Testis (tissue), 5 donors: ENCODE measurements around the gene ITIH1. TPM values are rescaled to one million over a fixed set of nuclear protein-coding genes. Genes with fewer than 3 reads are reported as not detected.
"Not testable (repeated sequence)": the region's sequence is repeated elsewhere in the genome, so short reads cannot be mapped to it uniquely, and the experiment has no call there.

Experiments
- DNase-seq: peaks from one replicate; pipeline ENCODE4 v3.0.0-alpha.2; 2019
- H3K27ac ChIP-seq, 2 donors: fragments of 200-600 bp; sonication (generic); one replicate each; pipeline ENCODE4 v1.5.1; 2019
- H3K27me3 ChIP-seq: fragments of 200-600 bp; sonication (generic); one replicate; pipeline ENCODE4 v1.5.1; 2019
- H3K36me3 ChIP-seq: fragments of 200-600 bp; sonication (generic); one replicate; pipeline ENCODE4 v1.5.1; 2017; ENCODE audit warnings: low read depth; ENCODE audit errors: missing control alignments
- H3K4me1 ChIP-seq: fragments of 200-600 bp; sonication (generic); one replicate; pipeline ENCODE4 v1.5.1; 2019
- H3K4me3 ChIP-seq, 2 donors: fragments of 200-600 bp; sonication (generic); one replicate each; pipeline ENCODE4 v1.5.1; 2017 to 2019
- H3K9me3 ChIP-seq: fragments of 200-600 bp; sonication (generic); one replicate; pipeline ENCODE4 v1.5.1; 2017
- CTCF ChIP-seq, 3 experiments: fragments of 450-650 bp in 2 of 3; fragments of 200-600 bp in 1 of 3; sonication (generic) in 1 of 3; IDR thresholded peaks; one replicate each; pipeline ENCODE4 v1.5.1; 2016 to 2019; ENCODE audit warnings: antibody characterized with exemption in 3 of 3, mild to moderate bottlenecking in 2 of 3, moderate library complexity in 1 of 3
- POLR2A ChIP-seq: fragments of 450-650 bp; IDR thresholded peaks from one replicate; pipeline ENCODE4 v1.6.1; 2017; ENCODE audit warnings: antibody characterized with exemption, mild to moderate bottlenecking, moderate library complexity
- WGBS, 2 donors: methylation state at CpG; one replicate each; pipeline ENCODE4 v1.1.5; 2018; 5-methylcytosine and 5-hydroxymethylcytosine counted together
- intact Hi-C: fragments of 100-400 bp; cut with DNase I; formaldehyde crosslinking; loops from one replicate; pipeline ENCODE4 v1.15.1; 2023; ENCODE audit warnings: low total_unique reads
- long read RNA-seq, 2 donors: transcript quantifications; one replicate each; lab custom pipeline, GENCODE V29; 2026
- polyA plus RNA-seq: library from polyadenylated mRNA; stranded (reverse); fragments of 350-450 nt; fragmentation: Illumina TruSeq; extraction: RNeasy Lipid Tissue Mini Kit (QIAGEN cat#74804); gene quantifications from one replicate; pipeline ENCODE4 v1.2.3, GENCODE V29; 2014; ENCODE audit warnings: low read depth, low replicate concordance; ENCODE audit not compliant: insufficient read depth
- total RNA-seq, 2 donors: library from RNA; depleted of rRNA; stranded (reverse); fragments of >200 nt; gene quantifications; one replicate each; pipeline ENCODE4 v1.2.3, GENCODE V29; 2016

The ITIH1 gene
- total RNA-seq (1 to 10 TPM; 1.8 to 3.5 TPM), polyA plus RNA-seq (2.9 TPM)
- long read RNA-seq, donor 1 = 0 reads
- long read RNA-seq, donor 2 = 0 reads

GRCh38 chr3:52777127-52777958 lies at the start of gene ITIH1:
Gene ITIH1, plus strand, starts transcription at chr3:52777599. Its CDS starts 17 bp downstream, at chr3:52777616.
- no peaks in the 10 kb centered on the region for H3K4me1 ChIP-seq
- DNase-seq = no peak
- TF ChIP-seq POLR2A = no peak
- no peak for TF ChIP-seq CTCF (IDR thresholded peaks at IDR 0.05)
- no peaks in the 10 kb centered on the region for H3K9me3 ChIP-seq
- no peak within 1 kb of the TSS for H3K27ac ChIP-seq
- H3K4me3 ChIP-seq = no peak within 1 kb of the TSS
- 94 to 96% methylated on average over 9 to 12 of the region's 12 CpGs for WGBS, 2 donors
- H3K27me3 ChIP-seq = no peaks in the 10 kb centered on the region
- H3K36me3 ChIP-seq = no peaks in the 10 kb centered on the region
- intact Hi-C loops = no loop called here

GRCh38 chr3:52728753-52729152 lies 48.6 kb upstream of the ITIH1 start:
- H3K4me3 ChIP-seq, DNase-seq, H3K4me1 ChIP-seq, H3K27ac ChIP-seq, H3K9me3 ChIP-seq, intact Hi-C loops, H3K36me3 ChIP-seq, H3K27me3 ChIP-seq: not testable (repeated sequence)
- WGBS, 2 donors = 67 to 89% methylated on average over 3 of the region's 3 CpGs

GRCh38 chr3:52730681-52731080 lies 46.7 kb upstream of the ITIH1 start:
- intact Hi-C loops = no loop called here
- Histone ChIP-seq H3K4me1 (no peaks in the 10 kb centered on the region), H3K27me3 (no peaks in the 10 kb centered on the region), H3K9me3 (no peaks in the 10 kb centered on the region), H3K4me3 (no peak overlapping the region), H3K27ac (no peak overlapping the region), H3K36me3 (no peaks in the 10 kb centered on the region)
- TF ChIP-seq POLR2A (no peak), CTCF (IDR thresholded peaks at IDR 0.05) (no peak)
- DNase-seq = no peak

GRCh38 chr3:52731590-52731989 lies 45.8 kb upstream of the ITIH1 start:
- intact Hi-C loops = no loop called here
- WGBS, 2 donors = 90 to 95% methylated on average over 14 of the region's 14 CpGs

More at GRCh38 chr3:52731590-52731989, 45.8 kb upstream of the ITIH1 start:
- no peaks in the 10 kb centered on the region for H3K36me3 ChIP-seq
- H3K4me1 ChIP-seq = no peaks in the 10 kb centered on the region
- no peak for TF ChIP-seq CTCF (IDR thresholded peaks at IDR 0.05)
- no peak for TF ChIP-seq POLR2A
- H3K9me3 ChIP-seq = no peaks in the 10 kb centered on the region
- no peak for DNase-seq
- H3K27ac ChIP-seq = no peak overlapping the region
- H3K27me3 ChIP-seq = no peaks in the 10 kb centered on the region
- no peak overlapping the region for H3K4me3 ChIP-seq
